Vagina (tissue), 2 donors: Measurements from ENCODE around the gene SIK3. TPM values are rescaled to one million over a fixed set of nuclear protein-coding genes. Genes with fewer than 3 reads are reported as not detected.

Experiments used
- DNase-seq, 2 donors: peaks; one replicate each; pipeline ENCODE4 v3.0.0-alpha.2; 2017; ENCODE audit errors: extremely low spot score in 2 of 2
- H3K27ac ChIP-seq: fragments of 200-600 bp; sonication (generic); one replicate; pipeline ENCODE4 v1.5.1; 2019
- H3K27me3 ChIP-seq: fragments of 200-600 bp; sonication (generic); one replicate; pipeline ENCODE4 v1.5.1; 2019
- H3K36me3 ChIP-seq, 2 donors: fragments of 200-600 bp; sonication (generic); one replicate each; pipeline ENCODE4 v1.5.1; 2017 to 2019
- H3K4me1 ChIP-seq: fragments of 200-600 bp; sonication (generic); one replicate; pipeline ENCODE4 v1.5.1; 2019
- H3K4me3 ChIP-seq, 2 donors: fragments of 200-600 bp; sonication (generic); 1 replicate in 1 of 2; 2 replicates in 1 of 2; pipeline ENCODE4 v1.5.1; 2016 to 2019
- H3K9me3 ChIP-seq: fragments of 200-600 bp; sonication (generic); one replicate; pipeline ENCODE4 v1.5.1; 2019
- POLR2A ChIP-seq, 2 donors: fragments of 450-650 bp; IDR thresholded peaks; one replicate each; pipeline ENCODE4 v1.6.1; 2017; ENCODE audit warnings: antibody characterized with exemption in 2 of 2, mild to moderate bottlenecking in 2 of 2, moderate library complexity in 2 of 2
- POLR2AphosphoS5 ChIP-seq, 2 donors: sonication (generic); formaldehyde crosslinking; IDR thresholded peaks; one replicate each; pipeline ENCODE4 v1.9.0; 2017; ENCODE audit warnings: antibody characterized with exemption in 2 of 2, mild to moderate bottlenecking in 2 of 2, low read depth in 1 of 2; ENCODE audit not compliant: insufficient read depth in 1 of 2
- intact Hi-C: fragments of 100-400 bp; cut with DNase I; formaldehyde crosslinking; loops from one replicate; pipeline ENCODE4 v1.15.1; 2023
- total RNA-seq: library from RNA; depleted of rRNA; stranded (reverse); fragments of >200 nt; gene quantifications from one replicate; pipeline ENCODE4 v1.2.3, GENCODE V29; 2016
- TF ChIP-seq, protein P1 (sequence below), 3 experiments: fragments of 450-650 bp in 2 of 3; fragments of 200-600 bp in 1 of 3; sonication (generic) in 1 of 3; IDR thresholded peaks; one replicate each; pipeline ENCODE4 v1.5.1; 2017 to 2019; ENCODE audit warnings: antibody characterized with exemption in 3 of 3, mild to moderate bottlenecking in 2 of 3, moderate library complexity in 2 of 3

The SIK3 gene
- total RNA-seq, 1 donor from 2014 or later = 39.0 TPM

DNA sequence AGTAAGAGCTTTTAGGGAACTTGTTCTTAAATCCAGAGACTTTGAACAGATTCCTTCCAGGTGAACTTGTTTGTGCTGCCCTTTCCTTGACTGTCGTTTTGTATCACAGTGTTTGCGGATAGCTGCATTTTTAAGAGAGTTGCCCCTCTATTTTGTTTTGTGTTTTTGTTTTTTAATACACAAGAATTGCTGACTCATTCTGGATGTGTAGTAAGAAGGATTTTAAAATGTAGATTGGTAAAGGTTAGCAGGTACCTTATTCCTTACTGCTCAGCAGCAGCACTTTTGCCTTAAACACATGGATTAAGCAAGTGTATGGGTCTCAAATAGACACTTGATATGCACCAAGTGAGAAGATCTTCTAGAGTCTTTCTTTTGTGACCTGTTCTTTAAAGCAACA is 297.6 kb downstream of the SIK3 start:
- TF ChIP-seq, protein P1, sequence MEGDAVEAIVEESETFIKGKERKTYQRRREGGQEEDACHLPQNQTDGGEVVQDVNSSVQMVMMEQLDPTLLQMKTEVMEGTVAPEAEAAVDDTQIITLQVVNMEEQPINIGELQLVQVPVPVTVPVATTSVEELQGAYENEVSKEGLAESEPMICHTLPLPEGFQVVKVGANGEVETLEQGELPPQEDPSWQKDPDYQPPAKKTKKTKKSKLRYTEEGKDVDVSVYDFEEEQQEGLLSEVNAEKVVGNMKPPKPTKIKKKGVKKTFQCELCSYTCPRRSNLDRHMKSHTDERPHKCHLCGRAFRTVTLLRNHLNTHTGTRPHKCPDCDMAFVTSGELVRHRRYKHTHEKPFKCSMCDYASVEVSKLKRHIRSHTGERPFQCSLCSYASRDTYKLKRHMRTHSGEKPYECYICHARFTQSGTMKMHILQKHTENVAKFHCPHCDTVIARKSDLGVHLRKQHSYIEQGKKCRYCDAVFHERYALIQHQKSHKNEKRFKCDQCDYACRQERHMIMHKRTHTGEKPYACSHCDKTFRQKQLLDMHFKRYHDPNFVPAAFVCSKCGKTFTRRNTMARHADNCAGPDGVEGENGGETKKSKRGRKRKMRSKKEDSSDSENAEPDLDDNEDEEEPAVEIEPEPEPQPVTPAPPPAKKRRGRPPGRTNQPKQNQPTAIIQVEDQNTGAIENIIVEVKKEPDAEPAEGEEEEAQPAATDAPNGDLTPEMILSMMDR (IDR thresholded peaks at IDR 0.05) = no peak
- TF ChIP-seq POLR2A (IDR thresholded peaks at IDR 0.05) (no peak), POLR2AphosphoS5 (IDR thresholded peaks at IDR 0.05; ENCODE audit: insufficient read depth in 1 of 2, low read depth in 1 of 2) (no peak)
- Histone ChIP-seq H3K36me3 (no peaks in the 10 kb centered on the region), H3K9me3 (no peaks in the 10 kb centered on the region), H3K4me1 (no peaks in the 10 kb centered on the region), H3K27me3 (no peaks in the 10 kb centered on the region), H3K27ac (no peak overlapping the region), H3K4me3 (no peak overlapping the region)
- intact Hi-C loops = no loop called here
- no peak for DNase-seq

GRCh38 chr11:116798368-116798767 is 299.9 kb downstream of the SIK3 start:
- Histone ChIP-seq H3K27ac (no peak overlapping the region), H3K4me3 (no peak overlapping the region), H3K27me3 (no peaks in the 10 kb centered on the region), H3K9me3 (no peaks in the 10 kb centered on the region), H3K36me3 (no peaks in the 10 kb centered on the region), H3K4me1 (no peaks in the 10 kb centered on the region)
- TF ChIP-seq, protein P1 (IDR thresholded peaks at IDR 0.05) = no peak
- TF ChIP-seq POLR2AphosphoS5 (IDR thresholded peaks at IDR 0.05; ENCODE audit: insufficient read depth in 1 of 2, low read depth in 1 of 2) (no peak), POLR2A (IDR thresholded peaks at IDR 0.05) (no peak)
- intact Hi-C loops = no loop called here
- no peak for DNase-seq

- Histone ChIP-seq H3K4me3 (no peak overlapping the region), H3K9me3 (no peaks in the 10 kb centered on the region), H3K27me3 (no peaks in the 10 kb centered on the region), H3K27ac (no peak overlapping the region), H3K36me3 (no peaks in the 10 kb centered on the region), H3K4me1 (no peaks in the 10 kb centered on the region)
- no peak for TF ChIP-seq POLR2AphosphoS5 (IDR thresholded peaks at IDR 0.05; ENCODE audit: insufficient read depth in 1 of 2, low read depth in 1 of 2)
- TF ChIP-seq, protein P1 (IDR thresholded peaks at IDR 0.05) = no peak
- no peak for TF ChIP-seq POLR2A (IDR thresholded peaks at IDR 0.05)
- intact Hi-C loops = no loop called here
- no peak for DNase-seq
Observed at GRCh38 chr11:116797816-116798215, 300.4 kb downstream of the SIK3 start.

GRCh38 chr11:116796548-116796947 is 301.7 kb downstream of the SIK3 start:
- Histone ChIP-seq H3K9me3 (no peaks in the 10 kb centered on the region), H3K27me3 (no peaks in the 10 kb centered on the region), H3K4me1 (peaks cover 3% of the 10 kb centered on the region), H3K27ac (no peak overlapping the region), H3K4me3 (no peak overlapping the region), H3K36me3 (no peaks in the 10 kb centered on the region)
- DNase-seq = no peak
- TF ChIP-seq, protein P1 (IDR thresholded peaks at IDR 0.05) = no peak
- TF ChIP-seq POLR2AphosphoS5 (IDR thresholded peaks at IDR 0.05; ENCODE audit: insufficient read depth in 1 of 2, low read depth in 1 of 2) (no peak), POLR2A (IDR thresholded peaks at IDR 0.05) (no peak)
- intact Hi-C loops = no loop called here

DNA sequence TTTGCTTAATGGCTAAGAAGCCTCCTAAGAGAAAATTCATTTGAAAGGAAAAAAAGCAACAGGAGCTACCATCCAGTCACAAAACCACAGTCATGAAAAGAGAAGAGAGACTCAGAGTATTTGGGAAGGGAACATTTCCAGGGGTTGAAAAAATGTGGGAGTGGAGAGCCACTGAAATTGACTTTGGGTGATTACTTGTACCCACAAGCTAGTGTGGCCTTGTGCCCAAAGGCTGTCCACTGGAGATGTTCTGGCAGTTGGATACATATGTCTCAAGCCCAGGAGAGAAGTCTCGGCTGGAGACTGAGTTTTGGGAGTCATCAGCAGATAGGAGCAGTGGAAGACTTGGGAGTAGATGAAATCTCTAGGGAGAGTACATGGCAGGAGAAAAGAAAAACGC is 303.4 kb downstream of the SIK3 start:
- DNase-seq = no peak
- Histone ChIP-seq H3K27ac (no peak overlapping the region), H3K27me3 (no peaks in the 10 kb centered on the region), H3K9me3 (no peaks in the 10 kb centered on the region), H3K4me1 (peaks cover 5% of the 10 kb centered on the region), H3K4me3 (no peak overlapping the region), H3K36me3 (no peaks in the 10 kb centered on the region)
- intact Hi-C loops = no loop called here
- TF ChIP-seq POLR2AphosphoS5 (IDR thresholded peaks at IDR 0.05; ENCODE audit: insufficient read depth in 1 of 2, low read depth in 1 of 2) = no peak
- no peak for TF ChIP-seq POLR2A (IDR thresholded peaks at IDR 0.05)
- TF ChIP-seq, protein P1 (IDR thresholded peaks at IDR 0.05) = no peak
